Measurements from ENCODE around the gene GALNT8. TPM values are rescaled to one million over a fixed set of nuclear protein-coding genes. Genes with fewer than 3 reads are reported as not detected.

The GALNT8 gene
- not detected for total RNA-seq

- Histone ChIP-seq H3K4me3 (no peak within 1 kb of the TSS), H3K36me3 (no peaks in the 10 kb centered on the region), H3K4me1 (no peaks in the 10 kb centered on the region), H3K27ac (no peak within 1 kb of the TSS), H3K27me3 (no peaks in the 10 kb centered on the region), H3K9me3 (no peaks in the 10 kb centered on the region)
- TF ChIP-seq CTCF (IDR thresholded peaks at IDR 0.05), result no peak
- no peak for DNase-seq (ENCODE audit: low spot score in 2 of 2)
- intact Hi-C loops (cut with DNase I), result no loop called here
These were observed at the start of gene GALNT8 for GRCh38 chr12:4719821-4720636. TSS of gene GALNT8 (plus strand) at chr12:4720400. CDS start at chr12:4720678, 278 bp downstream.

GRCh38 chr12:4679711-4680110, 40.5 kb upstream of the GALNT8 start:
- DNase-seq (ENCODE audit: low spot score in 2 of 2), result no peak
- intact Hi-C loops (cut with DNase I), result no loop called here
- TF ChIP-seq CTCF (IDR thresholded peaks at IDR 0.05), result no peak
- peaks cover 5 to 30% of the 10 kb centered on the region in 2 donors for H3K36me3 ChIP-seq
- H3K27ac ChIP-seq, result no peak overlapping the region
- no peak overlapping the region for H3K4me3 ChIP-seq
- H3K4me1 ChIP-seq, result no peaks in the 10 kb centered on the region
- no peaks in the 10 kb centered on the region for H3K27me3 ChIP-seq
- no peaks in the 10 kb centered on the region for H3K9me3 ChIP-seq

- no peak overlapping the region for H3K4me3 ChIP-seq
- intact Hi-C loops (cut with DNase I), result no loop called here
- no peaks in the 10 kb centered on the region for H3K9me3 ChIP-seq
- peaks cover 19 to 50% of the 10 kb centered on the region in 2 donors for H3K36me3 ChIP-seq
- TF ChIP-seq CTCF (IDR thresholded peaks at IDR 0.05), result no peak
- H3K27ac ChIP-seq, result no peak overlapping the region
- no peak for DNase-seq (ENCODE audit: low spot score in 2 of 2)
- no peaks in the 10 kb centered on the region for H3K27me3 ChIP-seq
- no peaks in the 10 kb centered on the region for H3K4me1 ChIP-seq
These were observed 38.5 kb upstream of the GALNT8 start for GRCh38 chr12:4681732-4682131.

- intact Hi-C loops (cut with DNase I), result no loop called here
- Histone ChIP-seq H3K36me3 (peaks cover 25 to 64% of the 10 kb centered on the region in 2 donors), H3K27ac (no peak overlapping the region), H3K9me3 (no peaks in the 10 kb centered on the region), H3K4me3 (no peak overlapping the region), H3K4me1 (no peaks in the 10 kb centered on the region), H3K27me3 (no peaks in the 10 kb centered on the region)
- no peak for TF ChIP-seq CTCF (IDR thresholded peaks at IDR 0.05)
- DNase-seq (ENCODE audit: low spot score in 2 of 2), result no peak
These were observed 34.9 kb upstream of the GALNT8 start for GRCh38 chr12:4685317-4685716.

GRCh38 chr12:4690760-4691159, 29.4 kb upstream of the GALNT8 start:
- Histone ChIP-seq H3K4me3 (no peak overlapping the region), H3K9me3 (no peaks in the 10 kb centered on the region), H3K36me3 (peaks cover 11 to 24% of the 10 kb centered on the region in 2 donors), H3K4me1 (no peaks in the 10 kb centered on the region), H3K27me3 (no peaks in the 10 kb centered on the region), H3K27ac (no peak overlapping the region)
- intact Hi-C loops (cut with DNase I), result no loop called here
- TF ChIP-seq CTCF (IDR thresholded peaks at IDR 0.05), result no peak
- no peak for DNase-seq (ENCODE audit: low spot score in 2 of 2)

All from ascending aorta (tissue), 2 donors.